ENCODE data around the gene WDR89.
"Not testable (repeated sequence)": the region's sequence is repeated elsewhere in the genome, so short reads cannot be mapped to it uniquely, and the experiment has no call there.

The WDR89 gene

DNA sequence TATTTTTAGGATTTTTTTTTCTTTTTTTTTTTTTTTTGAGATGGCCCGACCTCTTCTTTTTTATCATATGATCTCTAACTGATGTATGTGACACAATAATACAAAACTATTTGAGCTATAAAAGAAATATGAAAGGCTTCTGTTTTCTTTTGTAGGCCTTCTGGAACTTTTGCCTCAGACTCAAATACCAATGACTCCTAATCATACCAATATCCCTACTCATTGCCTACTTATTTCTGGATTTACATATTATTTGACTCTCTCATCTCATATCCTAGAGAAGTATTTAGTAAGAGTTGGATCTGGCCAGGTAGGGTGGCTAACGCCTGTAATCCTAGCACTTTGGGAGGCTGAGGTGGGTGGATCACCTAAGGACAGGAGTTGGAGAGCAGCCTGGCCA is 12.7 kb upstream of the WDR89 start:
- DNase-seq (ENCODE audit: low read depth in 2 of 2), result no peak

GRCh38 chr14:63652406-63652805 is 10.7 kb upstream of the WDR89 start:
- DNase-seq (ENCODE audit: low read depth in 2 of 2), result no peak

- DNase-seq (ENCODE audit: low read depth in 2 of 2), result peak in 1 of 2 donors; percentile 21
These were observed 8.7 kb upstream of the WDR89 start for GRCh38 chr14:63650256-63650952.

DNA sequence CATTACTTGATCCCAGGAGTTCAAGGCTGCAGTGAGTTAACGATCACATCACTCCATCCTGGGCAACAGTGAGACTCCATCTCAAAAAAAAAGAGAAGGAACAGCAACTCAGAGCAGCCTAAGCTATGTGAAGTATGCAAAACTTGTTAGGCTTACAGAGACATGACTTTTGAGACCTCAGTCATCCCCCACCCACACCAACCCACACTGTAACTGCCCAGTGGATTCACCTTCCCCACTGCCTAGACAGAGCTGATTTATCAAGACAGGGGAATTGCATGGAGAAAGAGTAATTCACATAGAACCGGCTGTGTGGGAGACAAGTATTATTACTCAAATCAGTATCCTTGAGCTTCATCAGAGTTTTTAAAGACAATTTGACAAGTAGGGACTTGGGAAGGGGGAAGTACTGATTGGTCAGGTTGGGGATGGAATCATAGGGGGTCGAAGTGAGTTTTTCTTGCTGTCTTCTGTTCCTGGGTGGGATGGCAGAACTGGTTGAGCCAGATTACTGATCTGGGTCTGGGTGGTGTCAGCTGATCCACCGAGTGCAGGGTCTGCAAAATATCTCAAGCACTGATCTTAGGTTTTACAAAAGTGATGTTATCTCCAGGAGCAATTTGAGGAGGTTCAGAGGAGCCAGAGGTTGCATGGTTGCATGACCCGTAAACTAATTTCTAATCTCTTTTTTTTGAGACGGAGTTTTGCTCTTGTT is 6.2 kb upstream of the WDR89 start:
- no peak for DNase-seq (ENCODE audit: low read depth in 2 of 2)

DNA sequence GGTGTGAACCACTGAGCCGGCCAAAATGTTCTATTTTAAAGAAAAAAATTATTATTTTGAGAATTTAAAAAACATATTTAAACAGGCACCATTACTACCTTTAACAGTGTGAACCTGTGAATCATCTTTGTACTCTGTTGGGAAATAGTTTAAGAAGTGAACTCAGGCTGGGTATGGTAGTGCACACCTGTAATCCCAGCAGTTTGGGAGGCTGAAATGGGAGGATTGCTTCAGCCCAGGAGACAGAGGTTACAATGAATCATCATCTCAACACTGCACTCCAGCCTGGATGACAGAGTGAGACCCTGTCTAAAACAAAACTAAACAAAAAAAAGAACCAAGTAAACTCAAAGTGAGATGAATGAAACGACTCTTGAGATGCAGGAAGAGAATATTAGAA is 3.1 kb upstream of the WDR89 start:
- DNase-seq (ENCODE audit: low read depth in 2 of 2), result no peak

GRCh38 chr14:63642656-63643382 is 1.1 kb upstream of the WDR89 start:
- no peak for DNase-seq (ENCODE audit: low read depth in 2 of 2)

- DNase-seq (ENCODE audit: low read depth in 2 of 2), result peak; percentile 38 to 68
These were observed 549 bp upstream of the WDR89 start for GRCh38 chr14:63642229-63642611.

DNA sequence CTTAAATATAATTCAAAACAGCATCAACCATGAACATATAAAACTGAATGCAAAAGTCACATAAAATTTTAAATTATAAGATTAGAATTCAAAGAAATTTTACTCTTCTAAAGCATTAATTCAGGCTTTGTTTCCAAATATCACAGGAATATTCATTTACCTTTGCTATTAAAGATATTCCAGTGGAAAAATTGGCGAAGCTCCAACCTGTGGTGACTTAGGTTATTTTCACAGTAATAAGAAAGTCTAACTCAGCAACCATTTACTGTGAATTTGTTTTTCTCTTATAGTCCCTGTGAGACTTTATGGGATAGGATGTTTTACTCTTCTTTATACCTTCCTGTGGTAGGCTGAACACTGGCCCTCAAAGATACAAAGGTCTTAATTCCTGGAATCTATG is 3.2 kb downstream of the WDR89 start:
- DNase-seq (ENCODE audit: low read depth in 2 of 2), result no peak

DNA sequence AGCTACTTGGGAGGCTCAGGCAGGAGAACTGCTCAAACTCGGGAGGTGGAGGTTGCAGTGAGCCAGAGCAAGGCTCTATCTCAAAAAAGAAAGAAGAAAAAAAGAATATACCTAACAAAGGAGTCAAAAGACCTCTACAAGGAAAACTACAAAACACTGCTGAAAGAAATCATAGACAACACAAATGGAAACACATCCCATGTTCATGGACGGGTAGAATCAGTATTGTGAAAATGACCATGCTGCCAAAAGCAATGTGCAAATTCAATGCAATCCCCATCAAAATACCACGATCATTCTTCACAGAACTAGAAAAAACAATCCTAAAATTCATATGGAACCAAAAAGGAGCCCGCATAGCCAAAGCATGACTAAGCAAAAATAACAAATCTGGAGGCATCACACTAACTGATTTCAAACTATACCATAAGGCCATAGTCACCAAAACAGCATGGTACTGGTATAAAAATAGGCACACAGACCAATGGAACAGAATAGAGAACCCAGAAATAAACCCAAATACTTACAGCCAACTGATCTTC is 5.5 kb downstream of the WDR89 start:
- not testable (repeated sequence) for DNase-seq (ENCODE audit: low read depth in 2 of 2)

DNA sequence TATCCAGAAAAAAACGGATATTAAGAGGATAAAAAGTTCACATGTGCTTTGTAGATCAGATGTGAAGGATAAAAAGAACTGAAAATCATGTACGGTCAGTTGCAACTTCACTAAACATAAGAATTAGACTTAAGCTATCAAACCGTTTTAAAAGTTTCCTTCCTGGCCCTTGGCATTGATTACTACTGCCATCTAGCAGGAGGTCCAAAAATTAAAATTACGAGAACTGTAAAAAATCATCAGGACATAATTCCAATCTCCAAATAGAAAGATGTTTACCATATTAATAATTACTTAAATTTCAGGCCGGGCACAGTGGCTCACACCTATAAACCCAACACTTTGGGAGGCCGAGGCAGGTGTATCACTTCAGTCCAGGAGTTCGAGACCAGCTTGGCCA is 7.9 kb downstream of the WDR89 start:
- DNase-seq (ENCODE audit: low read depth in 2 of 2), result no peak

DNA sequence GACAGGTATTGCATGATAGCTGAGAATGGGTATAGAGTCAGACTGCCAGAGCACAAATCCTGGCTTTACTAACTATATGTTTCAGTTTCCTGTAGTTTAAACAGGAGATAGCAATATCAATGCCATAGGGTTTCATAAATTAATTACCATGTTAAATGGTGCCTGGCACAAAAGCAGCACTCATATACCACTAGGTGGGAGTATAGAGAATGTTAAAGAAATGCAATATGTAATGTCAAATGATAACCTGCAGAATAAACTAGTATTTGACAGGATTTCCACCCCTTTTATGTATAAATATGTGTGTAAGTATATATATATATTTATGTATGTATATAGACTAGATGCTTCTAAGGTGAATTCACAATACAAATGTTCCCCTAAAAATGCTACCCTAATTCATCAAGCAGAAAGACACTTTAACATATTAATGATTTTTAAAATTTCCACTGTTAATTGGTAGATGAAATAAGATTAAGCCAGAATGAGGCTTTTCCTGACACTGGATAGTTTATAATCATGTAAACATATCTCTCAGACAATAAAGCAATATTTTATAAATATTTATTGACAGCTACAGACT is 8.6 kb downstream of the WDR89 start:
- no peak for DNase-seq (ENCODE audit: low read depth in 2 of 2)

DNA sequence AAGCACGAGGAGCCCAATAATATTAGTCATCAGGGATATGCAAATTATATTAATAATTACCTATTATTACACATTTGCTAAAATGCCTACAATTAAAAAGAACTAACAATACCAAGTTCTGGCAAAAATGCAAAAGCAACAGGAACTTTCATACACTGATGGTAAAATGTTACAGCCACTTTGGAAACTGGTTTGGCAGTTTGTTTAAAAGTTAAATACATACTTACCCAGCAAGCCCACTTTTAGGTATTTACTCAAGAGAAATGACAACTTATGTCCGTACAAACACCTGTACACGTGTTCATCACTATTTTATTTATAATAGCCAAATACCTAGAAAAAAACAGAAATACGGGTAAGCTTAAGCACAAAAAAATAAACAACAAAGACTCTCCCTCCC is 17.0 kb downstream of the WDR89 start:
- no peak for DNase-seq (ENCODE audit: low read depth in 2 of 2)

GRCh38 chr14:63624203-63624602 is 17.5 kb downstream of the WDR89 start:
- no peak for DNase-seq (ENCODE audit: low read depth in 2 of 2)

GRCh38 chr14:63621975-63622374 is 19.7 kb downstream of the WDR89 start:
- not testable (repeated sequence) for DNase-seq (ENCODE audit: low read depth in 2 of 2)

DNA sequence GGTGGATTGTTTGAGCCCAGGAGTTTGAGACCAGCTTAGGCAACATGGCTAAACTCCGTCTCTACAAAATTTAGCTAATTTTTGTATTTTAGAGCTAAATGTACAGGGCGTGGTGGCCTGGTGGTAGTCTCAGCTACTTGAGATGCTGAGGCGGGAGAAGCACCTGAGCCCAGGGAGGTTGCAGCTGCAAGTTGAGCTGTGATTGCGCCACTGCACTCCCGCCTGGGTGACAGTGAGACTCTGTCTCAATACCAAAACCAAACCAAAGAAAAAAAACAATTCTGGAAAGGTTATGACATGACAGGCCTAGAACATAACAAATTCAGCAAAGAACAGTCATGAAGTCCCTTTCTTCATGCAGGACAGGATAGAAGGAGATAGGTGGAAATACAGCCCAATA is 25.7 kb downstream of the WDR89 start:
- no peak for DNase-seq (ENCODE audit: low read depth in 2 of 2)

DNA sequence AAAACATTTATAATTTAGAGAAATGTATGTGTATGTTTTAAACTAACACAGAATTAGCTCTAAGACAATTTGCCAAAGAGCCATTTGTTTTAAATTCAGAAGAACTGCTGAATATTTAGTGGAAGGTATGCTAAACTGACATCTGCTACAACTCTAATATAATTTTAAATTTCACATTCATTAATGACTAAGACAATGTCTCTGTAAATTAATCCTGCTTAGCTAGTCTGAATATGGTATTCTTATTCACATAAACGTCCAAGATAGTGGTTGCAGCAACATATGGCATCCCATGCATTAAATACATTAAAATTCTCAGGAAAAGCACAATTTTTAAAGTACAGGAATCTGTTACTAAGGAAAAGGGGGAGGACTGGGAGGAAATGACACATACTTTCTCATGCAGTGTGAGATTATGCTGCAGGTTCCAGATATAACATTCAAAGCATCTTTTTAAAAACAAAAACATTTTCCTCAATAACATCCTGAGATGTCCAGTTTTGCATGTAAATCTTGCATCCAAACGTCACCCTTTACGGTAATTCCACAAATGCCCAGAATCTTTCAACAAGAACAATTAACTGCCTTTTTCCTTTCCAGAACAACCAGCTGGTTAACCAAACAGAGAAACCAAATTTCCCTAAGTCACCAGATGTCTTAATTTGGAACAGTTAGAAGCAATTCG is 26.9 kb downstream of the WDR89 start:
- no peak for DNase-seq (ENCODE audit: low read depth in 2 of 2)

DNA sequence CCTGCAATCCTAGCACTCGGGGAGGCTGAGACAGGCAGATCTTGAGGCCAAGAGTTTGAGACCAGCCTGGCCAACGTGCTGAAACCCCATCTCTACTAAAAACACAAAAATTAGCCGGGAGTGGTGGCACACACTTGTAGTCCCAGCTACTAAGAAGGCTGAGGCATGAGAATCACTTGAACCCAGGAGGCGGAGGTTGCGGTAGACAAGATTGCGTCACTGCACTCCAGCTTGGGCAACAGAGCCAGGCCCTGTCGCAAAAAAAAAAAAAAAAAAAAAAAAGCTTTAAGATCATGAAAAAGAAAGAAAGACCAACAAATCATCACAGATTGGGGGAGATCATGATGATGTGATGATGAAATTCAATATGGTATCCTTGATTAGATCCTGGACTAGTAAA is 30.6 kb downstream of the WDR89 start:
- DNase-seq (ENCODE audit: low read depth in 2 of 2), result no peak

DNA sequence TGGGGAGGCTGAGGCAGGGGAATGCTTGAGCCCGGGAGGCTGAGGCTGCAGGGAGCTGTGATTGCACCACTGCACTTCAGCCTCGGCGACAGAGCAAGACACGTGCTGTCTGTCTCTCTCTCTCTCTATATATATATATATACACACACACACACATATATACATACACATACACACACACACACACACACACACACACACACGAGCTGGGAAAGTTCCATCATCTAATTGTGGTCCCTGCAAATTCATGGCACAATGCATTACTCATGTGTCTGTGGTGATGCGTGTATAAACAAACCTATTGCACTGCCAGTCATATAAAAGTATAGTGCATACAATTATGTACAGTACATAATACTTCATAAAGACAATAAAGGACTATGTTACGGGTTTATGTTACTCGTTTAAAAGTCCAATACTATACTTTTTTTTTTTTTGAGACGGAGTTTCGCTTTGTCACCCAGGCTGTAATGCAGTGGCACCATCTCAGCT is 36.6 kb downstream of the WDR89 start:
- no peak for DNase-seq (ENCODE audit: low read depth in 2 of 2)

DNA sequence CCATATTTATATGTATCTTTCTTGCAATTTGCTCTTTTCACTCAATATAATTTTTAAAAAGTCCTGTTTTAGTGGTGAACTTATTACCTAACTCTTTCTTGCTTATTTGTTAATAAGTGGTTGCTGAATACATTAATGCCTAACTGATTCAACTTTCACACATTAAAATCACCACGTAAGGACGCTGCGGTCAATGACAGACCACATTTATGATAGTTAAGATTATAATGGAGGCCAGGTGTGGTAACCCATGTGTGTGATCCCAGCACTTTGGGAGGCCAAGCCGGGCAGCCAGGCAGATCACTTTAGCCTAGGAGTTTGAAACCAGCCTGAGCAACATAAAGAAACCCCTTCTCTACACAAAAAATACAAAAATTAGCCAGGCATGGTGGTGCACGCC is 37.0 kb downstream of the WDR89 start:
- DNase-seq (ENCODE audit: low read depth in 2 of 2), result no peak

DNA sequence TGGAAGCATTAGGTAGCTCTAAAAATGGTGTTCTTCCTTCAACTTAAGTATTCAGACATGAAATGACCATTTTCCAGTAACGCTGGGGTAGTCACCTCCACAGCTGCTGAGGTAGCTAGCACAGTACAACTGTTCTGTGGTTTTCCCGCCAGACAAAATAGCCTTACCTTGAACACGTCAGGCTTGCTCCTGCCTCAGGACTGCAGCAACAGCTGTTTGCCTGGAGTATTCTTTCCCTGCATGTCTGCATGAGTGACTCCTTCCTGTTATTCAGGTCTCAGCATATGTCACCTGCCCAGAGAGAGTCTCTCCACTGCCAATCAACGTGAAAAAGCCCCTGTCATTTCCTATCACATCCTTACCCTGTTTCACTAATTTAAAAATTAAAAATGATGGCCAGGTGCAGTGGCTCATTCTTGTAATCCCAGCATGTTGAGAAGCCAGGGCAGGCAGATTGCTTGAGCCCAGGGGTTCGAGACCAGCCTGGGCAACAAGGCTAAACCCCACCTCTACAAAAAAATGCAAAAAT is 37.9 kb downstream of the WDR89 start:
- no peak for DNase-seq (ENCODE audit: low read depth in 2 of 2)

DNA sequence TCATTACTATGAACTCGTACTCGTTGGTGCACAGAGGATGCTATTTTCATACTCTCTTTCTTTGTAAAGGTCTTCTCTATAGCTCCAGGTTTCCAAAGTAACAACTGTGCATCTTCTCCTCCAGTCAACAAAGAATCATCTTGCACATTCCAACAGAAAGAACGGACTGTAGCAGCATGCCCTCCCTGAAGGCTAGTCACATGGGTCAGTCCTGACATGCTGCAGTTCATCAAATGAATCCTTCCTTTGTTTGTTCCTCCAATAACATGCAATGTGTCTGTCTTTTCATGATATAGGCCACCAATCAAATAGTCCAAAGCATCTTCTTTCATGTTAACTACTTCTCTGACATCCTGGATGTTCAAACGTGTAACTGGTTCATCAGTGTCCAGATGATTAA is 42.9 kb downstream of the WDR89 start:
- no peak for DNase-seq (ENCODE audit: low read depth in 2 of 2)

All from stimulated activated CD4-positive, alpha-beta T cell treated with anti-CD3 and anti-CD28 coated beads, Interleukin-1b, Interleukin-23, amount 100 ng/mL, for 4 hours (primary cell).